K562 (cell line): ENCODE measurements around the gene TMEM143. TPM values are rescaled to one million over a fixed set of nuclear protein-coding genes. Genes with fewer than 3 reads are reported as not detected.
A peak's percentile ranks its signal among the peaks of the same experiment; 100 is the strongest.

ENCODE experiments used
- CHD2 ChIP-seq: IDR thresholded peaks from 2 replicates; pipeline ENCODE4 v1.6.1; 2011; ENCODE audit warnings: low read depth, low read length
- CREB1 ChIP-seq, 2 experiments: sonication (generic) in 1 of 2; formaldehyde crosslinking in 1 of 2; IDR thresholded peaks; 2 replicates each; pipeline versions ENCODE4 v1.6.1 to v1.8.0; 2012 to 2022; ENCODE audit warnings: inconsistent platforms in 1 of 2, mild to moderate bottlenecking in 1 of 2, missing genetic modification reagents in 1 of 2, moderate library complexity in 1 of 2
- ERF ChIP-seq: fragments of 450-650 bp; formaldehyde crosslinking; IDR thresholded peaks from 2 replicates; pipeline ENCODE4 v1.4.0; 2020; ENCODE audit warnings: mild to moderate bottlenecking, mixed read lengths
- PTRF ChIP-seq: fragments of 450-650 bp; IDR thresholded peaks from 2 replicates; pipeline ENCODE4 v1.6.1; 2016; ENCODE audit warnings: mild to moderate bottlenecking, missing genetic modification characterization, missing compliant biosample characterization
- PTTG1 ChIP-seq: fragments of 450-650 bp; IDR thresholded peaks from 2 replicates; pipeline ENCODE4 v1.6.1; 2016; ENCODE audit warnings: low read depth, mild to moderate bottlenecking, missing genetic modification characterization, missing compliant biosample characterization
- RBBP5 ChIP-seq: fragments of 200-600 bp; sonication (generic); IDR thresholded peaks from 2 replicates; pipeline ENCODE4 v1.6.1; 2012; ENCODE audit warnings: borderline replicate concordance, mild to moderate bottlenecking, low read length, control low read depth, inconsistent platforms; ENCODE audit not compliant: insufficient read depth, poor library complexity, severe bottlenecking
- SMAD1 ChIP-seq: fragments of 150-350 bp; IDR thresholded peaks from 2 replicates; pipeline ENCODE4 v1.6.1; 2014; ENCODE audit warnings: low read length, low read depth; ENCODE audit not compliant: partially characterized antibody
- STAG1 ChIP-seq: sonication (generic); formaldehyde crosslinking; IDR thresholded peaks from 2 replicates; pipeline ENCODE4 v1.5.0; 2020; ENCODE audit warnings: missing genetic modification reagents, borderline replicate concordance
- TEAD1 ChIP-seq, 2 experiments: fragments of 450-650 bp in 1 of 2; sonication (generic) in 1 of 2; formaldehyde crosslinking; IDR thresholded peaks; 2 replicates each; pipeline versions ENCODE4 v1.4.0 to v1.8.0; 2020 to 2022; ENCODE audit warnings: mild to moderate bottlenecking in 2 of 2, missing genetic modification reagents in 1 of 2
- ZNF133 ChIP-seq: fragments of 250-450 bp; sonication (Bioruptor Pico); IDR thresholded peaks from 2 replicates; pipeline ENCODE4 v1.4.0; 2020; ENCODE audit warnings: mild to moderate bottlenecking
- ZNF212 ChIP-seq: fragments of 450-650 bp; formaldehyde crosslinking; IDR thresholded peaks from 2 replicates; pipeline ENCODE4 v1.4.0; 2020; ENCODE audit warnings: mild to moderate bottlenecking
- ZNF263 ChIP-seq: sonication (generic); formaldehyde crosslinking; IDR thresholded peaks from 2 replicates; pipeline ENCODE4 v1.8.0; 2022; ENCODE audit warnings: mild to moderate bottlenecking, missing genetic modification reagents, borderline replicate concordance
- ZNF354B ChIP-seq: fragments of 250-450 bp; sonication (Bioruptor Pico); IDR thresholded peaks from 2 replicates; pipeline ENCODE4 v1.4.0; 2020
- polyA plus RNA-seq, 8 experiments: library from polyadenylated mRNA; depleted of rRNA in 4 of 8; stranded (reverse) in 5 of 8; unstranded in 3 of 8; fragments of >200 nt; fragmentation: Nextera tagmentation in 2 of 8; fragmentation: Illumina TruSeq in 1 of 8; extraction: Ambion mirVana in 2 of 8; extraction: Trizol in 1 of 8; gene quantifications; 2 replicates each; pipeline versions ENCODE4 v1.2.1 to v1.2.3, GENCODE V29; 2011 to 2014; ENCODE audit warnings: inconsistent platforms in 1 of 8, missing spikeins in 1 of 8
- total RNA-seq, 7 experiments: library from RNA; depleted of rRNA in 6 of 7; stranded (reverse); fragments of >200 nt in 6 of 7; fragmentation: Illumina TruSeq in 2 of 7; extraction: Trizol in 2 of 7; gene quantifications; 2 replicates each; pipeline versions ENCODE4 v1.2.1 to v1.2.3, GENCODE V29; 2011 to 2021; ENCODE audit warnings: low replicate concordance in 1 of 7
- TF ChIP-seq, protein P1 (sequence below): sonication (generic); formaldehyde crosslinking; IDR thresholded peaks from 2 replicates; pipeline ENCODE4 v1.8.0; 2022; ENCODE audit warnings: mild to moderate bottlenecking, missing genetic modification reagents, borderline replicate concordance
- TF ChIP-seq, protein P2 (sequence below): IDR thresholded peaks from 3 replicates; pipeline ENCODE4 v1.6.1; 2011; ENCODE audit warnings: borderline replicate concordance, mild to moderate bottlenecking, moderate library complexity; ENCODE audit not compliant: insufficient read length; ENCODE audit errors: extremely low read depth
- TF ChIP-seq, protein P3 (sequence below): fragments of 250-450 bp; sonication (Bioruptor Pico); IDR thresholded peaks from 2 replicates; pipeline ENCODE4 v1.4.0; 2020; ENCODE audit warnings: mild to moderate bottlenecking, moderate library complexity, borderline replicate concordance
- TF ChIP-seq, protein P4 (sequence below): sonication (generic); formaldehyde crosslinking; IDR thresholded peaks from 2 replicates; pipeline ENCODE4 v1.8.1; 2023; ENCODE audit warnings: mild to moderate bottlenecking, missing genetic modification reagents, moderate library complexity

Gene TMEM143
- total and polyA plus RNA-seq, 9 of the 15 experiments (the other 6 are each of a cell fraction or from before 2014, with no cell fraction given), result 0.66 to 8.8 (median 4.3) TPM

- TF ChIP-seq, protein P1, sequence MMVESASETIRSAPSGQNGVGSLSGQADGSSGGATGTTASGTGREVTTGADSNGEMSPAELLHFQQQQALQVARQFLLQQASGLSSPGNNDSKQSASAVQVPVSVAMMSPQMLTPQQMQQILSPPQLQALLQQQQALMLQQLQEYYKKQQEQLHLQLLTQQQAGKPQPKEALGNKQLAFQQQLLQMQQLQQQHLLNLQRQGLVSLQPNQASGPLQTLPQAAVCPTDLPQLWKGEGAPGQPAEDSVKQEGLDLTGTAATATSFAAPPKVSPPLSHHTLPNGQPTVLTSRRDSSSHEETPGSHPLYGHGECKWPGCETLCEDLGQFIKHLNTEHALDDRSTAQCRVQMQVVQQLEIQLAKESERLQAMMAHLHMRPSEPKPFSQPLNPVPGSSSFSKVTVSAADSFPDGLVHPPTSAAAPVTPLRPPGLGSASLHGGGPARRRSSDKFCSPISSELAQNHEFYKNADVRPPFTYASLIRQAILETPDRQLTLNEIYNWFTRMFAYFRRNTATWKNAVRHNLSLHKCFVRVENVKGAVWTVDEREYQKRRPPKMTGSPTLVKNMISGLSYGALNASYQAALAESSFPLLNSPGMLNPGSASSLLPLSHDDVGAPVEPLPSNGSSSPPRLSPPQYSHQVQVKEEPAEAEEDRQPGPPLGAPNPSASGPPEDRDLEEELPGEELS (CRISPR knock-in tag), result peak; percentile 41; the same call in 1 of the 2 replicates
- no peak for TF ChIP-seq PTTG1 (tag)
- TF ChIP-seq TEAD1 (CRISPR knock-in tag; IDR thresholded peaks at IDR 0.05), result peak; percentile 81 to 98; a peak in 3 of 4 replicates
- no peak for TF ChIP-seq STAG1 (CRISPR knock-in tag)
- TF ChIP-seq ZNF133 (CRISPR knock-in tag), result no peak
- TF ChIP-seq, protein P2, sequence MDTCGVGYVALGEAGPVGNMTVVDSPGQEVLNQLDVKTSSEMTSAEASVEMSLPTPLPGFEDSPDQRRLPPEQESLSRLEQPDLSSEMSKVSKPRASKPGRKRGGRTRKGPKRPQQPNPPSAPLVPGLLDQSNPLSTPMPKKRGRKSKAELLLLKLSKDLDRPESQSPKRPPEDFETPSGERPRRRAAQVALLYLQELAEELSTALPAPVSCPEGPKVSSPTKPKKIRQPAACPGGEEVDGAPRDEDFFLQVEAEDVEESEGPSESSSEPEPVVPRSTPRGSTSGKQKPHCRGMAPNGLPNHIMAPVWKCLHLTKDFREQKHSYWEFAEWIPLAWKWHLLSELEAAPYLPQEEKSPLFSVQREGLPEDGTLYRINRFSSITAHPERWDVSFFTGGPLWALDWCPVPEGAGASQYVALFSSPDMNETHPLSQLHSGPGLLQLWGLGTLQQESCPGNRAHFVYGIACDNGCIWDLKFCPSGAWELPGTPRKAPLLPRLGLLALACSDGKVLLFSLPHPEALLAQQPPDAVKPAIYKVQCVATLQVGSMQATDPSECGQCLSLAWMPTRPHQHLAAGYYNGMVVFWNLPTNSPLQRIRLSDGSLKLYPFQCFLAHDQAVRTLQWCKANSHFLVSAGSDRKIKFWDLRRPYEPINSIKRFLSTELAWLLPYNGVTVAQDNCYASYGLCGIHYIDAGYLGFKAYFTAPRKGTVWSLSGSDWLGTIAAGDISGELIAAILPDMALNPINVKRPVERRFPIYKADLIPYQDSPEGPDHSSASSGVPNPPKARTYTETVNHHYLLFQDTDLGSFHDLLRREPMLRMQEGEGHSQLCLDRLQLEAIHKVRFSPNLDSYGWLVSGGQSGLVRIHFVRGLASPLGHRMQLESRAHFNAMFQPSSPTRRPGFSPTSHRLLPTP, result no peak
- no peak for TF ChIP-seq PTRF (tag)
- no peak for TF ChIP-seq SMAD1
- TF ChIP-seq RBBP5, result no peak
- 0 out of 2 replicates have a peak, but pooled peaks have one; percentile 32 for TF ChIP-seq CREB1 (IDR thresholded peaks at IDR 0.05)
- TF ChIP-seq CREB1 (CRISPR knock-in tag; IDR thresholded peaks at IDR 0.05), result no peak; the same call in 1 of the 2 replicates
- TF ChIP-seq, protein P3, sequence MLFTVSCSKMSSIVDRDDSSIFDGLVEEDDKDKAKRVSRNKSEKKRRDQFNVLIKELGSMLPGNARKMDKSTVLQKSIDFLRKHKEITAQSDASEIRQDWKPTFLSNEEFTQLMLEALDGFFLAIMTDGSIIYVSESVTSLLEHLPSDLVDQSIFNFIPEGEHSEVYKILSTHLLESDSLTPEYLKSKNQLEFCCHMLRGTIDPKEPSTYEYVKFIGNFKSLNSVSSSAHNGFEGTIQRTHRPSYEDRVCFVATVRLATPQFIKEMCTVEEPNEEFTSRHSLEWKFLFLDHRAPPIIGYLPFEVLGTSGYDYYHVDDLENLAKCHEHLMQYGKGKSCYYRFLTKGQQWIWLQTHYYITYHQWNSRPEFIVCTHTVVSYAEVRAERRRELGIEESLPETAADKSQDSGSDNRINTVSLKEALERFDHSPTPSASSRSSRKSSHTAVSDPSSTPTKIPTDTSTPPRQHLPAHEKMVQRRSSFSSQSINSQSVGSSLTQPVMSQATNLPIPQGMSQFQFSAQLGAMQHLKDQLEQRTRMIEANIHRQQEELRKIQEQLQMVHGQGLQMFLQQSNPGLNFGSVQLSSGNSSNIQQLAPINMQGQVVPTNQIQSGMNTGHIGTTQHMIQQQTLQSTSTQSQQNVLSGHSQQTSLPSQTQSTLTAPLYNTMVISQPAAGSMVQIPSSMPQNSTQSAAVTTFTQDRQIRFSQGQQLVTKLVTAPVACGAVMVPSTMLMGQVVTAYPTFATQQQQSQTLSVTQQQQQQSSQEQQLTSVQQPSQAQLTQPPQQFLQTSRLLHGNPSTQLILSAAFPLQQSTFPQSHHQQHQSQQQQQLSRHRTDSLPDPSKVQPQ, result no peak
- TF ChIP-seq ERF (CRISPR knock-in tag), result peak; percentile 78; the same call in 1 of the 2 replicates
- TF ChIP-seq ZNF354B (CRISPR knock-in tag), result no peak
- TF ChIP-seq CHD2, result peak; percentile 81
- peak; percentile 30; the same call in 1 of the 2 replicates for TF ChIP-seq ZNF212 (CRISPR knock-in tag)
- TF ChIP-seq, protein P4, sequence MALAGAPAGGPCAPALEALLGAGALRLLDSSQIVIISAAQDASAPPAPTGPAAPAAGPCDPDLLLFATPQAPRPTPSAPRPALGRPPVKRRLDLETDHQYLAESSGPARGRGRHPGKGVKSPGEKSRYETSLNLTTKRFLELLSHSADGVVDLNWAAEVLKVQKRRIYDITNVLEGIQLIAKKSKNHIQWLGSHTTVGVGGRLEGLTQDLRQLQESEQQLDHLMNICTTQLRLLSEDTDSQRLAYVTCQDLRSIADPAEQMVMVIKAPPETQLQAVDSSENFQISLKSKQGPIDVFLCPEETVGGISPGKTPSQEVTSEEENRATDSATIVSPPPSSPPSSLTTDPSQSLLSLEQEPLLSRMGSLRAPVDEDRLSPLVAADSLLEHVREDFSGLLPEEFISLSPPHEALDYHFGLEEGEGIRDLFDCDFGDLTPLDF, result peak; percentile 36; the same call in 1 of the 2 replicates
- no peak for TF ChIP-seq ZNF263 (CRISPR knock-in tag)
Measured at GRCh38 chr19:48362716-48363499, 832 bp downstream of the TMEM143 start (continued).
